ENCODE results near the gene CYP24A1. TPM values are rescaled to one million over a fixed set of nuclear protein-coding genes. Genes with fewer than 3 reads are reported as not detected.
A peak's percentile ranks its signal among the peaks of the same experiment; 100 is the strongest.

Gene CYP24A1
- total and polyA plus RNA-seq, 2 of the 13 experiments (the other 11 are each of a cell fraction or from before 2014, with no cell fraction given), result 9.4 to 32.7 TPM

DNA sequence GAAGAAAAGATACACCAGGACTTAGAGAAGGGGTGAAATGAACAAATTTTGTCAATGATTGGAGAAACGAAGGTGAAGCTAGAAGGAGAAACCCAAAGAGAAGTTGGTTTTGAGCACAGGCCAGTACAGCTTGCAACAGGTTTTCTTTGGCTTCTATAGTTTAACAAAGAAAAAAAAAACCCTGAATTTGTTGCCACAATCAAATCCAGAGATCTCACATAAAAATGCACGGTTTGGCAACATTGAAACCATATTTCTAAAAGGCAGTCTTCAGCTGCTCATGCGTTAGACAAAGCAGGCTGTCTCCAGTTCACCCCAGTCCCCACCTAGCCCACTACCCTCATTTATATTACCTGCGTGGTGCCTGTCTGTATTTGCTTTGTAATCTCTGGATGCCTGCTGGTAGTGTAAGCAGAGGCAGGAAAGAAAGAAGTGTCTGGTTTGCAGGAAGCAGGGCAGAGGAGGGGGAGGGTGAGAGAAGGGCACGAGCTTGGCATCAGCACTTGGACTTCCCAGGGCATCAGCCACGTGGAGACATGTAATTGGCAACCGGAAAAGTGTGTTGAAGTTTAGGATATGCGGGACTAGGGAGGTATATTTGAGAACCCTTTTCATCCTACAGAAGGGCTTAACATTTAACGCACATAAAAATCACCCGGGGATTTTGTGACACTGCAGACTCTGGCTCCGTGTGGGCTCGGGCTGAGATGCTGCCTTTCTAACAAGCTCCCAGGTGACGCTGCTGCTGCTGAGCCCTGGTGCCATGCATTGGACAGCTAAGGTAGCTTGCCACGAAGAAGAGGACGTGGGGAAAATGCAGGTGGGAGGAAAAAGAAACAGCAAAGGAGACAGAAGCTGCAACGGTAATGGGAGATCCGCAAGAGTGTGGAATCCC is 48.5 kb upstream of the CYP24A1 start:
- Histone ChIP-seq H3K79me2 (ENCODE audit: insufficient read depth, low read length) (no peaks in the 10 kb centered on the region), H3K4me3 (replicated peaks in 1 of 3; ENCODE audit: insufficient read depth in 1 of 3, low read depth in 2 of 3, low read length in 3 of 3) (no peak overlapping the region), H3K27me3 (ENCODE audit: control insufficient read depth in 1 of 2, insufficient read depth in 2 of 2, low read length in 2 of 2) (no peaks in the 10 kb centered on the region), H3K27ac (ENCODE audit: extremely low read length, insufficient read depth, low read length) (no peak overlapping the region), H4K20me1 (ENCODE audit: insufficient read depth, low read length) (no peaks in the 10 kb centered on the region), H3K36me3 (replicated peaks in 1 of 2; ENCODE audit: control insufficient read depth in 1 of 2, insufficient read depth in 2 of 2, low read length in 2 of 2) (peaks cover 2 to 16% of the 10 kb centered on the region in 2 experiments; a peak in 4 of 5 replicates), H3K9ac (ENCODE audit: insufficient read depth, low read depth, low read length) (no peak overlapping the region), H3K4me1 (ENCODE audit: insufficient read depth, low read length) (peaks cover 8% of the 10 kb centered on the region), H3K4me2 (ENCODE audit: low read depth, low read length) (no peak overlapping the region), H3K9me3 (ENCODE audit: low read length) (no peaks in the 10 kb centered on the region), H2AFZ (ENCODE audit: low read length) (no peak overlapping the region)
- no peak for DNase-seq (ENCODE audit: low spot score)
- POLR2A ChIA-PET, result interaction anchor here (3.2 kb wide), 1 partner anchor 14 kb away, joined by 10 read pairs; the partner anchor contains the start of gene PFDN4
- no TSS peak for BruUV-seq (replicated peaks)
- CTCF ChIA-PET (ENCODE audit: low intra/inter-chr PET ratio, low total read pairs), result interaction anchor here (3.4 kb wide), 1 partner anchor 424 kb away, joined by 41 read pairs; no protein-coding TSS in a partner anchor
- in situ Hi-C loops (cut with HindIII; ENCODE audit: extremely low pct_ligation_motif_present, low pct_unique_long_range_greater_than_20kb), result loop anchor here (5.0 to 25.0 kb wide), 2 partner anchors 425 to 1135 kb away; no protein-coding TSS in a partner anchor
- WGBS (ENCODE audit: low lambda C conversion rate), result 93% methylated on average over 17 of the region's 17 CpGs
- no peak for FAIRE-seq
- intact Hi-C loops (cut with micrococcal nuclease; ENCODE audit: unreplicated experiment), result no loop called here
- peak; percentile 14; the same call in 2 of the 3 replicates for ATAC-seq
- TF ChIP-seq ZNF501 (CRISPR knock-in tag; IDR thresholded peaks at IDR 0.05) (0 out of 2 replicates have a peak, but pooled peaks have one; percentile 20), ZNF326 (CRISPR knock-in tag; IDR thresholded peaks at IDR 0.05; ENCODE audit: borderline replicate concordance) (peak; percentile 14; the same call in 1 of the 2 replicates), ZNF282 (IDR thresholded peaks at IDR 0.05; ENCODE audit: partially characterized antibody) (no peak), AGO2 (optimal IDR thresholded peaks at IDR 0.05; ENCODE audit: low read depth, low read length) (peak; percentile 57), HMG20B (CRISPR knock-in tag; conservative IDR thresholded peaks at IDR 0.05) (no peak), POLR2G (IDR thresholded peaks at IDR 0.05; ENCODE audit: low read depth, low read length) (peak; percentile 56; the same call in 1 of the 2 replicates)
- TF ChIP-seq, protein P1, sequence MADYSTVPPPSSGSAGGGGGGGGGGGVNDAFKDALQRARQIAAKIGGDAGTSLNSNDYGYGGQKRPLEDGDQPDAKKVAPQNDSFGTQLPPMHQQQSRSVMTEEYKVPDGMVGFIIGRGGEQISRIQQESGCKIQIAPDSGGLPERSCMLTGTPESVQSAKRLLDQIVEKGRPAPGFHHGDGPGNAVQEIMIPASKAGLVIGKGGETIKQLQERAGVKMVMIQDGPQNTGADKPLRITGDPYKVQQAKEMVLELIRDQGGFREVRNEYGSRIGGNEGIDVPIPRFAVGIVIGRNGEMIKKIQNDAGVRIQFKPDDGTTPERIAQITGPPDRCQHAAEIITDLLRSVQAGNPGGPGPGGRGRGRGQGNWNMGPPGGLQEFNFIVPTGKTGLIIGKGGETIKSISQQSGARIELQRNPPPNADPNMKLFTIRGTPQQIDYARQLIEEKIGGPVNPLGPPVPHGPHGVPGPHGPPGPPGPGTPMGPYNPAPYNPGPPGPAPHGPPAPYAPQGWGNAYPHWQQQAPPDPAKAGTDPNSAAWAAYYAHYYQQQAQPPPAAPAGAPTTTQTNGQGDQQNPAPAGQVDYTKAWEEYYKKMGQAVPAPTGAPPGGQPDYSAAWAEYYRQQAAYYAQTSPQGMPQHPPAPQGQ (CRISPR knock-in tag; IDR thresholded peaks at IDR 0.05; ENCODE audit: borderline replicate concordance), result no peak
